Stimulated activated CD8-positive, alpha-beta memory T cell treated with anti-CD3 and anti-CD28 coated beads, Interleukin-7, amount 100 ng/mL, for 24 hours (primary cell): ENCODE measurements around the gene ARHGAP6.

Experiments
- DNase-seq: peaks from one replicate; pipeline ENCODE4 v3.0.0-alpha.2; 2020; ENCODE audit warnings: low read depth

Gene ARHGAP6

GRCh38 chrX:11103751-11104150 lies 562.0 kb downstream of the ARHGAP6 start:
- DNase-seq, result no peak

GRCh38 chrX:11103006-11103405 lies 562.7 kb downstream of the ARHGAP6 start:
- DNase-seq, result no peak

GRCh38 chrX:11100281-11101035 lies 565.3 kb downstream of the ARHGAP6 start:
- DNase-seq, result no peak

- DNase-seq, result no peak
Measured at GRCh38 chrX:11099465-11099864, 566.3 kb downstream of the ARHGAP6 start.

GRCh38 chrX:11097933-11098332 lies 567.8 kb downstream of the ARHGAP6 start:
- no peak for DNase-seq

GRCh38 chrX:11089802-11090201 lies 575.9 kb downstream of the ARHGAP6 start:
- DNase-seq, result no peak
